GM18520 (cell line): Measurements from ENCODE around the gene NPEPL1.
"Not testable (repeated sequence)": the region's sequence is repeated elsewhere in the genome, so short reads cannot be mapped to it uniquely, and the experiment has no call there.

Experiments used
- ATAC-seq: cut with Tn5 transposase; IDR thresholded peaks from one replicate; pipeline ENCODE4 v1.9.1; 2021; ENCODE audit not compliant: unreplicated experiment

Gene NPEPL1

GRCh38 chr20:58692579-58693225 is at the start of gene NPEPL1:
Gene NPEPL1, plus strand, starts transcription at chr20:58692800. Its CDS starts 101 bp downstream, at chr20:58692901.
- peak; percentile 80 for ATAC-seq

- not testable (repeated sequence) for ATAC-seq
Observed at GRCh38 chr20:58642896-58643295, 49.7 kb upstream of the NPEPL1 start.

GRCh38 chr20:58645412-58645968 is 47.1 kb upstream of the NPEPL1 start:
- no peak for ATAC-seq

- no peak for ATAC-seq
Observed at GRCh38 chr20:58646257-58646656, 46.3 kb upstream of the NPEPL1 start.

GRCh38 chr20:58646703-58647102 is 45.9 kb upstream of the NPEPL1 start:
- no peak for ATAC-seq

DNA sequence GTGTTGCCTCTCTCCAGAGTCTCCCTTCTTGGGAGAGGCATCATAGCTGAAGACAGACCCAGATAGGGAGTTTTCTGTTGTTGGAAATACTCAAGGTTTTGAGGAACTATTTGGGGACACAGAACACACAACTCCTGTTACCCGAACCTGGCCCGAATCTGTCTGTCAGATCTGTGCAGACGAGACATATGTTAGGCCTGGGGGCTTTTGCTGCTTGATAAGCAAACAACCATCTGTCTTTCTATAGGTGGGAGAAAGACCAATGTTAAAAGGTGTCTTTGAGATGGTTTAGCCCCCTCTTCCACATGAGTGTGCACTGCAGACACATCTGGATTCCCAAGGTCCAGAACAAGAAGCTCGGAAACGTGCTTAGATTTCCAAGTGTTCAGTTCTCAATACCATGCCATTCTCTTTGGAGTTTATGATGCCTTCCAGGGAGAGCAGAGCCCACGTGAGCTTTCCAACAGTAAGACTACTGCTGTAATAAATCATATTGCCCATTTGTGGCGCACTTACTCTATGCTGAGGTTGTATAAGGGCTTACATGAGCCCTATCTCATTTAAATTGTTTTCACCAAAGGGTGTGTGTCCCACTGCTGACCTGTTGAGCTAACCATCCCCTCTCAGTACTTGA is 45.3 kb upstream of the NPEPL1 start:
- ATAC-seq: no peak

- ATAC-seq: no peak
Observed at GRCh38 chr20:58647796-58648501, 44.7 kb upstream of the NPEPL1 start.

GRCh38 chr20:58648502-58648825 is 44.1 kb upstream of the NPEPL1 start:
- ATAC-seq: not testable (repeated sequence)

DNA sequence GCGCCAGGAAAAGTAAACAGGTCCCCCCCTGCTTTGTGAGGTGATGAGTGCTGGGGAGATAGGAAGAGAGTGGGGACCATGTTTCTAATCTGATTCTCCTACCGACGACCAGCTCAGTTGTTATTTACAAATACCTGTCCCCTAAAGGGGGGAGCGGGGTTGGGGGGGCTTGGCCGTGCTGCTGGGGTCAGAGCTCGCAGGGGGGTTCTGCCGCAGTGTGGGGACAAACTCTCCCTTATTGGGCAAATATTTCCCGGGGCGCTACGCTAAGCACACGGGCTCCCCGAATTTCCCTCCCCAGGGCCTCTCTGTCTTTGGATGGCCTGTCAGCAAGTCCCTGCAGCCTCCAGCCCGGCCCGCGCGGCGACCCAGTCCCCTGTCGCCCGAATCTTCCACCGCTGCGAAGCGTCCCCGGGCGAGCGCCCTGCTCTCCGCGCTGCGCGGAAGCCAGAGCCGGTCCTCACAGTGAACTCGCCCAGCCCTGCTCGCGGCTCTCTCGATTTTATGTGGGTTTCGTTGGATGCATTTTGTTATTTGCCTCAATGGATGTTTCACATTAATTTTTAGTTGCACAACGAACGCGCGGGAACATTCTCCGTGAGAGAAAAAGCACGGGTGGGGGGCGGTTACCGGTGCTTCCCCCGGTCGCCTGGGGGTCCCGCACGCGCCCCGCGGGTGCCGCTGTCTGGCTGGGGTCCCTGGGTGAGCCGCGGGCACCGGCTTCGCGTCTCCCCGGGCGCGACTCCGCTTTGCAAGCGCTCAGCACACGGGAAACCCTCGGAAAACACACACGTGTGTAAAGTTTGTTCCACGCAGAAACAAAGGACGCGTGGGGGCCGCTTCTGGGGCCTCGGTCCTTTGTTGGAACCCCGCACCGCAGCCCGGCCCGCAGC is 43.1 kb upstream of the NPEPL1 start:
- ATAC-seq: no peak

GRCh38 chr20:58650181-58650775 is 42.3 kb upstream of the NPEPL1 start:
- ATAC-seq: no peak

- ATAC-seq: no peak
Observed at GRCh38 chr20:58650776-58651558, 41.6 kb upstream of the NPEPL1 start, which contains the start of gene STX16. Gene STX16, plus strand, starts transcription at chr20:58651283. Its CDS starts 724 bp downstream, at chr20:58652007.

DNA sequence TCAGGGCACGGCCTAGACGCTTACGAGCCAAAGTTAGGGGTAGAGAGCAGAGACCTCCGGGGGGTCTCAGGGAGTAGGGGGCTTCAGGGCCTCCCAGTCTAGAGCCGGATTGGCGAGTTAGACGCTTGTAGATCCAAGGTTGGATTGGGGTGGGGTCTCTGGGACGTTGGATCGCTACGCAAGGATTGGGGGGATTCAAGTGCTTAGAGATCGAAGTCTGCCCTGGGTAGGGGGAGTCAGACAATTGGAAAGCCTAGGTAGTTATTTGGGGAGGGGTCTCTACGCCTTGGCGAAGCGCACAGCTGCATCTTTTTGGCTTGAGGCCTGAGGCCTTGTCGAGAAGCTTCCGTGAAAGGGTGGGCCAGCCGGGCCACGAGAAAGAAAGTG is 41.0 kb upstream of the NPEPL1 start:
- ATAC-seq: no peak

DNA sequence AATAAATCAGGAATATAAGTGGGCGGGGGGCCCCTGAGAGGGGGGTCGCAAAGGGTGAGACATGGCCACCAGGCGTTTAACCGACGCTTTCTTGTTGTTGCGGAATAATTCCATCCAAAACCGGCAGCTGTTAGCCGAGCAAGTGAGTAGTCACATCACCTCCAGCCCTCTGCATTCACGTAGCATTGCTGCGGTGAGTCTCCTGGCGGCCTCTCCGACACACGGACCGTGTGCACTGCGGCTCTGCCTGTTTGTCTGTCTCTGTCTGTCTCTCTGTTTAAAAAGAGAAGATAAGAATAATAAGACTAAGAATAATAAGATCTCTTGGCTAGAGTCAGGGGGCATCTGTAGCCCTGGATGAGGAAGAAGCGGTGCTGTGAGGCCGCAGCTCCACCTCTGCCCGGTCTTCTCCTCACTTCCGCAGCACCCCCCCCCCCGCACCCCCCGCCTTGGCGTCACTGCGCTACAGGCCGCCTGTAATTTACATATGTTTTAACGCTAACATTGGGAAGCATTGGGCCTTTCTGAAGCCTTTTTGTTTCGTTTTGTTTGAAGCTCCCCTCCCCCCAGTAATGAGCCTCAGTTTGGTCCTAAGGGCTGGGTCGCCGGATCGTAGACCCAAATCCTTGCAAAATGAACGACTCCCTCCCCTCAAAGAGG is 40.5 kb upstream of the NPEPL1 start:
- peak; percentile 38 for ATAC-seq

DNA sequence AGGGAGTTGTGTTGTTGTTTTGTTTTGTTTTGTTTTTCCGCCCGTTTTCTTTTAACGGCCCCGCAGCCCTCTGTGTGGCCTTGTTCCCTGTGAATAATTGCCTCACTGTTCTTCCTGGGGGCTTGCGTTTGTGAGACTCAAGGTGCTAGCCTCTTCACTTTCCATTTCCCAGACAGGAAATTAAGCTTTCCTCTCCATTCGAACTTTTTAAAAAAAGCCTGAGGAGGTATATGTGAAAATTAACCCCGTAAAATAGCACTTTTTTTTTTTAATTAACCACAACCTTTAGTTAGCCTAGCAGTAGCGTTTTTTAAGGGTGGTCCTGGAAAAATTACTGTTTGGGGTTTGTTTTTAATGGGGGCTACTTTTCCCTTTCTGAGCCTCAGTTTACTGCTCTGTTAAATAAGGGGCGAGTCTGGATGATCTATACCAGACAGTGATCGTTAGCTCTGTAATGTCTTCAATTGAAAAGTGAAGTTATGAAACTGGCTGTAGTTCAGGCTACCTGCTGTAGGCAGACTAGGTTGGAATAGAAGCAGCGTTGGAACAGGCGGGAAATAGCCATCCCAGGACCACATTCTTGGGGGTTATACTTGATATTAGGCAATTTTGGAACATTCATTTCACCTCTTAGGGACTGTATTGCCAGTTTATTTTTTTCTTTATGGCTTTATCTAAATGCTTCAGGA is 39.9 kb upstream of the NPEPL1 start:
- no peak for ATAC-seq

DNA sequence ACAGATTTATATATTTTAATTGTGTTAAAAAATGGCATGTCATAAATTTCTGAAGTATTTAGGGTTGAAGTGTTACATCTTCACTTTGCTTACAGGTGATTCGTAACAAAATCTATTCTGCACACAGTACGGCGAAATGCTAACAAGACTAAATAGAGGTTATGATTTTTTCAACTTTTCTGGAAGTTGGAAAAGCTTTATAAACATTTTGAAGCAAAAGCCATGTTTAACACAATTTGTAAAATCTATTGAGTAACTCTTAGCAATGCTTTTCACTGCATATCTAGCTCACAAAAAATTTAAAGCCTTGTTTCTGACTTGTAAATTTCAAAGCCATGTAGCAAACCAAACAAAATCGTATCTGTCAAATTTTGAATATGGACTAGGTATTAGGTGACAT is 38.3 kb upstream of the NPEPL1 start:
- no peak for ATAC-seq

GRCh38 chr20:58655328-58656107 is 37.1 kb upstream of the NPEPL1 start:
- ATAC-seq: no peak

GRCh38 chr20:58656831-58657230 is 35.8 kb upstream of the NPEPL1 start:
- ATAC-seq: no peak

- no peak for ATAC-seq
Observed at GRCh38 chr20:58657262-58657661, 35.3 kb upstream of the NPEPL1 start.
